ENCODE measurements around the gene PALM3. TPM values are rescaled to one million over a fixed set of nuclear protein-coding genes. Genes with fewer than 3 reads are reported as not detected.

PALM3 gene
- total RNA-seq, 4 donors from 2014 or later: 0.55 to 4.3 TPM; not detected in 2

DNA sequence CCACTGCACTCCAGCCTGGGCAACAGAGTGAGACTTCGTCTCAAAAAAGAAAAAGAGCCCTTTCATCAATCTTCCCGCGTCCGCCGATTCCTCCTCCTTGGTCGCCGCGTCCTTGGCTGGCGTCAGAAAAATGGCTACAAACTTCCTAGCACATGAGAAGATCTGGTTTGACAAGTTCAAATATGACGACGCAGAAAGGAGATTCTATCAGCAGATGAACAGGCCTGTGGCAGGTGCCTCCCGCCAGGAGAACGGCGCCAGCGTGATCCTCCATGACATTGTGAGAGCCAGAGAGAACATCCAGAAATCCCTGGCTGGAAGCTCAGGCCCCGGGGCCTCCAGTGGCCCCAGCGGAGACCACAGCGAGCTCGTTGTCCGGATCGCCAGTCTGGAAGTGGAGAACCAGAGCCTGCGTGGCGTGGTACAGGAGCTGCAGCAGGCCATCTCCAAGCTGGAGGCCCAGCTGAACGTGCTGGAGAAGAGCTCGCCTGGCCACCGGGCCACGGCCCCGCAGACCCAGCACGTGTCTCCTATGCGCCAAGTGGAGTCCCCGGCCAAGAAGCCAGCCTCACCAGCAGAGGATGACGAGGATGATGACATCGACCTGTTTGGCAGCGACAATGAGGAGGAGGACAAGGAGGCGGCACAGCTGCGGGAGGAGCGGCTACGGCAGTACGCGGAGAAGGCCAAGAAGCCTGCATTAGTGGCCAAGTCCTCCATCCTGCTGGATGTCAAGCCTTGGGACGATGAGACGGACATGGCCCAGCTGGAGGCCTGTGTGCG is 8.6 kb upstream of the PALM3 start:
- intact Hi-C loops (cut with DNase I; ENCODE audit: low total_unique reads): loop anchor here (5.0 kb wide), 1 partner anchor 473 kb away; no protein-coding TSS in a partner anchor
- no peak for TF ChIP-seq POLR2A (IDR thresholded peaks at IDR 0.05)
- TF ChIP-seq, protein P1, sequence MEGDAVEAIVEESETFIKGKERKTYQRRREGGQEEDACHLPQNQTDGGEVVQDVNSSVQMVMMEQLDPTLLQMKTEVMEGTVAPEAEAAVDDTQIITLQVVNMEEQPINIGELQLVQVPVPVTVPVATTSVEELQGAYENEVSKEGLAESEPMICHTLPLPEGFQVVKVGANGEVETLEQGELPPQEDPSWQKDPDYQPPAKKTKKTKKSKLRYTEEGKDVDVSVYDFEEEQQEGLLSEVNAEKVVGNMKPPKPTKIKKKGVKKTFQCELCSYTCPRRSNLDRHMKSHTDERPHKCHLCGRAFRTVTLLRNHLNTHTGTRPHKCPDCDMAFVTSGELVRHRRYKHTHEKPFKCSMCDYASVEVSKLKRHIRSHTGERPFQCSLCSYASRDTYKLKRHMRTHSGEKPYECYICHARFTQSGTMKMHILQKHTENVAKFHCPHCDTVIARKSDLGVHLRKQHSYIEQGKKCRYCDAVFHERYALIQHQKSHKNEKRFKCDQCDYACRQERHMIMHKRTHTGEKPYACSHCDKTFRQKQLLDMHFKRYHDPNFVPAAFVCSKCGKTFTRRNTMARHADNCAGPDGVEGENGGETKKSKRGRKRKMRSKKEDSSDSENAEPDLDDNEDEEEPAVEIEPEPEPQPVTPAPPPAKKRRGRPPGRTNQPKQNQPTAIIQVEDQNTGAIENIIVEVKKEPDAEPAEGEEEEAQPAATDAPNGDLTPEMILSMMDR (IDR thresholded peaks at IDR 0.05): no peak
- peaks cover 0 to 4% of the 10 kb centered on the region in 2 donors for H3K4me1 ChIP-seq
- H3K4me3 ChIP-seq: no peak overlapping the region
- H3K27ac ChIP-seq: no peak overlapping the region
- H3K9me3 ChIP-seq: no peaks in the 10 kb centered on the region
- no peak for DNase-seq
- H3K27me3 ChIP-seq: no peaks in the 10 kb centered on the region
- no peaks in the 10 kb centered on the region for H3K36me3 ChIP-seq

DNA sequence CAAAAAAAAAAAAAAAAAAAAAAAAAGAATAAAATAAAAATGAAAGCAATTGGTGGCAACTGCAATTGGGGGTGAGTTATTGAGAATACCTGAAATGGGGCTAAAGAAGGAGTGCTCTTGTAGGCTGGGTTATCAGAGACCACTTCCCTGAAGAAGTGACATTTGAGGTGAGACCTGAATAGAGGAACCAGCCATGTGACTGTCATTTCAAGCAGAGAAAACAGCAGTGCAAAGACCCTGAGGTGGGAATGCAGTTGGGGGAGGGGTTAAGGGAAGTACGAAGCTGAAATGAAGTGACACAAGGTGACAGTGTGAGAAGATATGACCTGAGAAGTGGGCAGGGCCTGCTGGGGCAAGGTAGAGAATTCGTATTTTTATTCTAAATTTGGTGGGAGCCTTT is 4.3 kb upstream of the PALM3 start:
- Histone ChIP-seq H3K4me1 (no peaks in the 10 kb centered on the region), H3K36me3 (no peaks in the 10 kb centered on the region), H3K9me3 (no peaks in the 10 kb centered on the region), H3K4me3 (no peak overlapping the region), H3K27me3 (no peaks in the 10 kb centered on the region), H3K27ac (no peak overlapping the region)
- intact Hi-C loops (cut with DNase I; ENCODE audit: low total_unique reads): no loop called here
- TF ChIP-seq, protein P1 (IDR thresholded peaks at IDR 0.05): no peak
- no peak for TF ChIP-seq POLR2A (IDR thresholded peaks at IDR 0.05)
- no peak for DNase-seq

DNA sequence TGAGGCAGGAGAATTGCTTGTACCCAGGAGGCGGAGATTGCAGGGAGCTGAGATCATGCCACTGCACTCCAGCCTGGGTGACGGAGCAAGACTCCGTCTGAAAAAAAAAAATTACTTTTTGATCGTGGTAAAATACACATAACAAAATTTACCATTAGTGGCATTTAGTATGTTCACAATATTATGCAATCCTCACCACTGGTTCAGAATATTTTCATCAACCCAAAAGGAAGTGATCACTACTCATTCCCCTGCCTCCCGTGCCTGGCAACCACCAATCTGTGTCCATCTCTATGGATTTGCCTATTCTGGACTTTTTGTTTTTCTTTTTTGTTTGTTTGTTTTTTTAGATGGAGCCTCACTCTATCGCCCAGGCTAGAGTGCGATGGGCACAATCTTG is 1.2 kb upstream of the PALM3 start:
- H3K9me3 ChIP-seq: no peaks in the 10 kb centered on the region
- no peaks in the 10 kb centered on the region for H3K4me1 ChIP-seq
- no peak overlapping the region for H3K27ac ChIP-seq
- no peaks in the 10 kb centered on the region for H3K36me3 ChIP-seq
- TF ChIP-seq, protein P1 (IDR thresholded peaks at IDR 0.05): no peak
- no peak for TF ChIP-seq POLR2A (IDR thresholded peaks at IDR 0.05)
- intact Hi-C loops (cut with DNase I; ENCODE audit: low total_unique reads): no loop called here
- no peak for DNase-seq
- H3K4me3 ChIP-seq: no peak overlapping the region
- H3K27me3 ChIP-seq: peaks cover 0 to 8% of the 10 kb centered on the region in 2 donors

DNA sequence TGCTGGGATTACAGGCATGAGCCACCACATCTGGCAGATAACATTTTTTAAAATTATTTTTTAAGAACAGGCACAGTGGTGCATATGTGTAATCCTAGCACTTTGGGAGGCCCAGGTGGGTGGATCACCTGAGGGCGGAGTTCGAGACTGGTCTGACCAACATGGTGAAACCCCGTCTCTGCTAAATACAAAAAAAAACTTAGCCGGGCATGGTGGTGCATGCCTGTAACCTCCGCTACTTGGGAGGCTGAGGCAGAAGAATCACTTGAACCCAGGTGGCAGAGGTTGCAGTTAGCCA is 631 bp upstream of the PALM3 start:
- peaks cover 0 to 5% of the 10 kb centered on the region in 2 donors for H3K4me1 ChIP-seq
- TF ChIP-seq, protein P1 (IDR thresholded peaks at IDR 0.05): no peak
- TF ChIP-seq POLR2A (IDR thresholded peaks at IDR 0.05): no peak
- no peaks in the 10 kb centered on the region for H3K9me3 ChIP-seq
- H3K27me3 ChIP-seq: peaks cover 0 to 8% of the 10 kb centered on the region in 2 donors
- H3K4me3 ChIP-seq: no peak overlapping the region
- H3K27ac ChIP-seq: no peak overlapping the region
- no peak for DNase-seq
- H3K36me3 ChIP-seq: no peaks in the 10 kb centered on the region
- intact Hi-C loops (cut with DNase I; ENCODE audit: low total_unique reads): no loop called here

DNA sequence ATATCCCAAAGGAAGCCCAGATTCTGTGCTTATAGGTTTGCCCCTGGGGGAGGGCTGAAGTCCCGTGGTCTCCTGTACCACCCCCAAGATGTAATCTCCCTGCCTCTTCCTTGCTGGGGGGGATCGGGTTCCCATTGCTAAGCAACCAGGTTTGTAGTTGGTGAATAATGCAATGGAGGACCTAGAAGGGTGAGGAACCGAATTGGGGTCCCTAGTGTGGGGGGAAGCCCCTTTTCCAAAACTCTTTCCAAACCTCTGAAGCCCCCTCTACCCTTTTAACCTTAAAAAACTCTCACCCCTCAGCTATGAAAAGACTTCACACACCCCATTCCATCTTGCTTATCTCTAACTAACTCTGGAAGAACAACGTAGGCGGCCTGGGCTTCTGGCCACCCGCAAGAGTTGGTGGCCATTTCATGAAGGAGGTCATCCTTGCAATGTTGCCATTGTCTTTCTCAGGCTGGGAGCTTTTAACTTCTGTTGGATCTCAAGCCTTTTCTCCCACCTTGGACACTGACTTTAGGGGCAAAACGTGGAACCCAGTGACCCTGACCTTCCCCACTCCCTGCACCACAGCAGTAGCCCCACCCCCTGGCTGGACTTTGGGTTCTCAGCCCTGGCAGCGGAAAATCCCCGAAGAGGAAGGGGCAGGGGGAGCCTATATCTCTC is 661 bp downstream of the PALM3 start:
- peaks cover 0 to 8% of the 10 kb centered on the region in 2 donors for H3K27me3 ChIP-seq

More for the DNA sequence above, 661 bp downstream of the PALM3 start:
- H3K4me3 ChIP-seq: no peak overlapping the region
- peaks cover 0 to 7% of the 10 kb centered on the region in 2 donors for H3K4me1 ChIP-seq
- no peaks in the 10 kb centered on the region for H3K36me3 ChIP-seq
- no peaks in the 10 kb centered on the region for H3K9me3 ChIP-seq
- intact Hi-C loops (cut with DNase I; ENCODE audit: low total_unique reads): no loop called here
- no peak overlapping the region for H3K27ac ChIP-seq
- TF ChIP-seq POLR2A (IDR thresholded peaks at IDR 0.05): no peak
- TF ChIP-seq, protein P1 (IDR thresholded peaks at IDR 0.05): no peak
- DNase-seq: no peak
